ENCODE results near the gene MACROD2.

DNA sequence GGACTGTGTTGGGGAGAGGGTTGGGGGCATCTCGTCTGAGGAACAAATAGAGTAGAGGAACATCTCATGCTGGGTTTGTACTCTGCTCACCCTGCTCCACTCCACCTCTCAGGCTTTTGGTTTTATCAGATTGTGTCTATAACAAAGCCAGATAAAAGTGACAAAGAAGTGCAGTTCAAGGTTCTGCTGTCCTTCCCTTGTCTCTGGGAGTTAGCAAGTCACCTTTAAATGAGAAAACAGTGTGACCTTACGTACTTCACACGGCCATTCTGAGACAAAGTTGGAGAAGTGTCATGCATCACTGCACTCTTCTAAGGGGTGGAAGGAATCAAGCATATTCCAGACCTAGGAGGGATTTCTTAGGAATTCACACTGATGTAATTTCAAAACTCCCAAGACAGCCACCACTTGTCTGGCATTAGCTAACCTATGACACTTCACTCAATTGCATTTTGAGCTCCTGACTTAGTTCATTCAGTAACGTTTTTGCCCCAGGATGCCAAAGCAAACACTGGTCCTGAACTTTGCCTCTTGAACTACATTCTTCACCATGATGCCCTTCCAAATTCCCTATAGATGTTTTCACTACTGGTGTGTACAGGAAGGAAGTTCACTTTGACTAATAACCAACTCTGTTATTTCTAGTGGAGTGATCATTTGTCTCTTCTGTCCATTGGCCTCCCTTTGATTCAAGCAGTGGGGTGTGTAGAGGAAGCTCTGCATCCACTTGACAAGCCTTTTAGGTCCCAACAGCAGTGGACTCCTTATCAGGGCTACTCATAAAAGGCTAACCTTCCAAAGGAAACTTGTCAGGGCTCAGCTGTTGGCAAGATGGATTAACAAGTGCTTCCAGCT is 989.7 kb downstream of the MACROD2 start:
- TF ChIP-seq, protein P1, sequence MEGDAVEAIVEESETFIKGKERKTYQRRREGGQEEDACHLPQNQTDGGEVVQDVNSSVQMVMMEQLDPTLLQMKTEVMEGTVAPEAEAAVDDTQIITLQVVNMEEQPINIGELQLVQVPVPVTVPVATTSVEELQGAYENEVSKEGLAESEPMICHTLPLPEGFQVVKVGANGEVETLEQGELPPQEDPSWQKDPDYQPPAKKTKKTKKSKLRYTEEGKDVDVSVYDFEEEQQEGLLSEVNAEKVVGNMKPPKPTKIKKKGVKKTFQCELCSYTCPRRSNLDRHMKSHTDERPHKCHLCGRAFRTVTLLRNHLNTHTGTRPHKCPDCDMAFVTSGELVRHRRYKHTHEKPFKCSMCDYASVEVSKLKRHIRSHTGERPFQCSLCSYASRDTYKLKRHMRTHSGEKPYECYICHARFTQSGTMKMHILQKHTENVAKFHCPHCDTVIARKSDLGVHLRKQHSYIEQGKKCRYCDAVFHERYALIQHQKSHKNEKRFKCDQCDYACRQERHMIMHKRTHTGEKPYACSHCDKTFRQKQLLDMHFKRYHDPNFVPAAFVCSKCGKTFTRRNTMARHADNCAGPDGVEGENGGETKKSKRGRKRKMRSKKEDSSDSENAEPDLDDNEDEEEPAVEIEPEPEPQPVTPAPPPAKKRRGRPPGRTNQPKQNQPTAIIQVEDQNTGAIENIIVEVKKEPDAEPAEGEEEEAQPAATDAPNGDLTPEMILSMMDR (IDR thresholded peaks at IDR 0.05; ENCODE audit: poor library complexity, severe bottlenecking), result no peak
- TF ChIP-seq POLR2AphosphoS5 (IDR thresholded peaks at IDR 0.05) (no peak), EZH2 (IDR thresholded peaks at IDR 0.05; ENCODE audit: borderline replicate concordance, insufficient read depth, low read length, poor library complexity, severe bottlenecking) (no peak)
